HL-60/S4 (cell line): ENCODE data around the gene ZEB2.

ENCODE experiments used
- in situ Hi-C: fragments of 300-500 bp; cut with MboI; formaldehyde crosslinking; loops from 2 replicates; pipeline ENCODE4 v1.14.3; 2022; ENCODE audit warnings: low sequenced_read_pairs

Gene ZEB2

DNA sequence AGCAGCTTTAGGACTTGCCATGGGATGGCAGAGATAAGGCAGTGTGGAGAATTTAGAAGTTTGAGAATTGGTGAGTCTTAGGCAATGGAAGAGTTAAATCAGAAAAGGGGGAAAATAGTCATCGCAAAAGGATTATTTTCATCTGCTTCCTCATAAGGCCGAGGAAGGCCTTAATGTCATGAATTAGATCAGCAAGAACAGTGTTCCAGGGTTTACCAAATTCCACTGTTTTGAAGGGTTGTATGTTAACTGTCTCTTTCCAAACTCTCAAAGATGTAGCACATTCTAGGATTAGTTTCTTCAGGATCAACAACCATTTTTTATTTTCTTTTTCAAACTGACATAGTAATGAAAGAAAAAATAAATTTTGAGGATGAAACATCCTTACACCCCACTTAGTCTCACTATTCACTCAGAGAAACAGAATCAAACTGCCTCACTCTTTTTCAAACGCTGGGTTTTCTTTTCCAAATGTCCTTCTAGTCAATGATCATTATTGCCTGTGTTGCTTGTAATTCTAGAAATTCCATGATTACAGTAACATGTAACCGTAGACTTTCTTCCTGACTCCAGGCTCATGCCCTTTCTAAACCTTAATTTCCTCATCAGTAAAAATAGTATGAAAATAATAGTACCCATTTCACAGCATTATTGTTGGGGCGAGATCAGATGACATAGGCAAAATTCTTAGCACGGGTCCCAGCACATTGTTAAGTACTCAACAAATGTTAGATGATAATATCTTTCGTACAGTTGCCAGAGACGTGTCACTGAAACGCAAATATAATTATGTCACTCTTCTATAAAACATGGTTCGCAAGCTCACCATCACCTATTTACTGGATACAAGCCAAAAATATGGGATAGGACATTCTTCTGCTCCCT is 23.6 kb downstream of the ZEB2 start:
- in situ Hi-C loops, result no loop called here

DNA sequence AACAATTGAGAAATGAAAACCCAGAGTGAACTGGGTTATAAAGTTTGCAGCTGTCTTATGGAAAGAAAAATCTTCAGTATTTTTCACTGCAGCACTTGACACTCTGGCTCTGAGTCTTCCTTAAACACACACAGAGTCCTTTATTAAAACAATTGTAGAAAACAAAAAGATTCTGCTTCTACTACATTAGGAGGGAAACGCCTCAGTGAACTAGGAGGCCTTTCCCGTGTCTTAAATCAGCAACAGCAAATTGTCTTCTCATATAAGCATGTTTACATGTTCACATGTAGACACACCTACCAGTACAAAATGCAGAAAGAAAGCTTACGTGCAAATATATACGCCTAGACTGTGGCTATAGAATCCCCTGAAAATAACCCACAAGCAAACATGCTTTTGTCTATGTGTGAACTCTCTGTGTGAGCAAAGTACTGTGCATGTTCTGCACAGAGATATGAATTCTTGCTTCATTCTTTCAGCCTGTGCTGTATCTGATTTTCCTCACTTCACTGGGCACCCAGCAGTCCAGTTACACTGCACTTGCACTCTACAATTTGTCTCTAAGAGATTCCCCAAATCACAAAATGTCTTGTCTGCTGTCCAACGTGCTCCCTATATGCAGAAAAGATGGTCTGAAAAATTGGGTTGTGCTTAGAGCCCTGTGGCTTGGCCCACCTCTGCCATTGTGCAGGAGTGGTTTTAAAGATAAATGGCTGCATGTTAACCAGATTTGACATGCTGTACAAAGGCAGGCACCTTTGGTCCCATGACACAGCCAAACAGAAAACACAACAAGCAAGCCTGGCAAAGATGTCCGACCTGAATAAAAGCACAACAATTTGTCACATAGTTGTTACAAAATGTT is 24.5 kb downstream of the ZEB2 start:
- in situ Hi-C loops, result no loop called here

- in situ Hi-C loops, result no loop called here
Measured at GRCh38 chr2:144493027-144493809, 26.7 kb downstream of the ZEB2 start.

DNA sequence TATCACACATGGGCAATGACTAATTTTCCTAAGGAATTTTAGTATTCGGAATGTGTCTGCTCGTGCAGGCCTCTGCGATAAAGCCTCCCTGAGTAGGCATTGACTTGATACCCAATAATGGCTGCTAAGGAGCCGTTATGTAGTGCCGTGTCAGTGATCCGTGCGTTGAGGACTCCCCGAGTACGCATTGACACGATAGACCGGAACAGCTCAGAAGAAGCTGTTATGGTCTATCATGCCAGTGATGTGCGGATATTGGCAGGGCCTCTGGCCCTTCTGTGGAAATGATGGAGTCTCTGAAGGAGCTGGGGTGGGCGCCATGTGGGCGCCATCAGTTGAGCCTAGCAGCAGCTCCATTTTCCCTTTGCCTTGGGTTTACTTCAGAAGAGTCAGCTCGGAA is 29.1 kb downstream of the ZEB2 start:
- in situ Hi-C loops, result no loop called here

DNA sequence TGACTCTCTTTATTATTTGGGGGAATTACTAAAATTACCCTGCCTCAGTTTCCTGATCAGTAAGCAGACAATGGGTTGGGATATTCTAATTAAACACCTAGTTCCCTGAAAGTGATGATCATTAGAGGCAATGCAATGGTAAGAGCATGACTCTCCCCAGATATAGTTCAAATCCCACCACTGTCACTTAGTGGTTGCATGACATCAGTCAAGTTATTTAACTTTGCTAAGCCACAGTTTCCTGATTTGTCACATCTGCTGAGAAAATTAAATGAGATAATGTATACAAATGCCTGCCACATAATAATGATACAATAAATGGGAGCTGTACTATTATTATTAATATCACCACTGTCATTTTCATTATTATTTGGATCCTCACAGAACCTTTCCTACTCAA is 29.9 kb downstream of the ZEB2 start:
- in situ Hi-C loops, result no loop called here

GRCh38 chr2:144489315-144489916 is 30.5 kb downstream of the ZEB2 start:
- in situ Hi-C loops, result no loop called here

- in situ Hi-C loops, result no loop called here
Measured at GRCh38 chr2:144484201-144484948, 35.5 kb downstream of the ZEB2 start.

DNA sequence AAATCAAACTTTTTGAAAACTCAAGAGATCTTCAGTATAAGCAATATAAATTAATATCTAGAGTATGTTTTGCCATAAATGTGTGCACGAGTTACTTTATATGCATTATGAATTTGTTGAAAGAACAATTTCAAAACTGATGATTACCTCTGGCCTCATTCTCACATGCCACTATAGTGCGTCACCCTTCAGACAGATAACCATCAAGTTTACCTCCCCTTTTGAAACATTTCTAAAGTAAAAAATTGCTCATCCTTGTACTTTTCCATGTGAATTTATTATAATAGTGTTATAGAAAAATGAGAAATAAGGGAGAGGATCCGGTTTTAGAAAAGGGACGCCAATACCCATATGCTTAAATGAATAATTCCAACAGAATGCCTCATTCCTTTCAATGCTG is 38.3 kb downstream of the ZEB2 start:
- in situ Hi-C loops, result no loop called here

DNA sequence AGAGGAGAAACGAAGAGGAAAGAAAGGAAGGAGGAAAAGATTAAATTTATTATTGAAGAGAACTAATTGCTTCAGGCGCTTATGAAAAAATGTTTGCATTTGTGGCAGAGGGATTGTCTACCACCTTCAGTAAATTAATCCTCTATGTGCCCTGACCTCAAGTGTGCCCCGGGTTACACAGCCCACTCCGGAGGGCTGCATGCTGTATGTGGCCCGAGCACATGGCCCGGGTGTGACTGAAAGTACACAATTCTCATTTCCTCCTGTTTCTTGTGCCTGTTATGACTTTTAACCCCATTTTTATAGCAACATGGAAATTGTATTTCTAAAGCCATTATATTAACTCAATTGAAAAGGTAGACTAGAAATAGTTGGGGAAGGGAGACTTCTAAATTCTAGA is 38.8 kb downstream of the ZEB2 start:
- in situ Hi-C loops, result no loop called here

GRCh38 chr2:144480285-144480684 is 39.6 kb downstream of the ZEB2 start:
- in situ Hi-C loops, result no loop called here

DNA sequence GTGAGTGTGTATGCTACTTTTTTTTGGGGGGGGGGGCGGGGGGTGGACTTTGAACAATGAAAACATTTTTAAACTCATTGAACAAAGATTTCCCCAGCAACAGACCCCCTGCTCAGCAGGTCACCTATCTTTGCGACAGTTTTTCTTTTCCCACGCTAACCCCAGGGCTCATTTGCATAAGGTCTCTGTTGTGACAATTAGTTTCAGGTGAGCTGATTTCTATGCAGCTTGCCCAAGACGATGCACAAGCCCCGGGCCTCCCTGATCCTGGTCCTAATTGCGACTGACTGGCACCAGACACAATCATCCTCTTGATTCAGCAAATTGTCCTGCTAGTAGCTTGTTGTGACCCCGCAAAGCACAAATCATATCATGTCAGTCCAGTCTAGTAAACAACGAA is 40.3 kb downstream of the ZEB2 start:
- in situ Hi-C loops, result no loop called here

GRCh38 chr2:144479138-144479537 is 40.8 kb downstream of the ZEB2 start:
- in situ Hi-C loops, result no loop called here

DNA sequence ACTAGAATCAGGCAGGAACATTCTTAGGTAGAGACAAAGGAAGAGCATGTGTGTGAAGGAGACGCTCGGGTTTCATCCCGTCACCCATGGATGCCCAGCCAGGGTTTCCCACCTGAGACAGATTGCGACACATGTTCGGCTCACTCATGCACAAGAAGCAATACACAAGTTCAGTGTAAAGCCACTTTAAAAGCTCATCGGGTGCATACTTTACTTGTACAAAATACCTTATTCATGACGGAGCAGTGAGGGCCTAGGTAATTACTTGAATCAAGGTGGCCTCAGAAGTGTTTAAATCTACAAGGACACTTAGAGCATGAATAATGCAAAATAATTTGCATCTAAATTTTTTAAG is 42.0 kb downstream of the ZEB2 start:
- in situ Hi-C loops, result no loop called here

DNA sequence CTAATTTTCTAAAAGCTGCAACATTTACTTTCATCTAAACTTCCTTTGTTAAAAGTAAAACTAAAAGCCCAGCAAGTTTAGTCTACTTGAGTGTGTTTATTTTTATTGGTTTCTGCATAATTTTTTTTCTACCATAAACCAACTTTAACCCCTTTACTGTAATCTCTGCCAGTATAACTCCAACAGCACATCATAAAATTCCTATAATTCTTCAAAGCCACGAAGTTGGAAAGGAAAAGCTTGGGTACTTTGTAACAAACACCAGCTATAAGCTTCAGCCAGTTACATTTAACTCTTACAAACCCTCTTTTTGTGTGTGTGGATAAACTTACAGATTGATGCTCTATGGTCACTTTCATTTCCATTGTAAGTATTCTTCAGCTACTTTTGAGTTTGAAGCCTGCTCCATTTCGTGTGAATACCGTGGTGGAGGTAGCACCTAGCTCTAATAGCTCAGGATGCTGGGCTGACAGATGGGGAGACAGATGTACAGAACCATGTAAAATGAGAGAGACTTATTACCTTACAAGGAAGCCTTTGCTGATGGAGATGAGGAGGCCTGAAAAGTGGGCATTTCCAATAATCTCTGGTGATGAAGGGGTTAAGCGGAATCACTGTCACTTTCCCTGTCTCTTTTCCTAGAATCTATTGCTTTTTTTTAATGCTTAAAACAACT is 42.5 kb downstream of the ZEB2 start:
- in situ Hi-C loops, result no loop called here

DNA sequence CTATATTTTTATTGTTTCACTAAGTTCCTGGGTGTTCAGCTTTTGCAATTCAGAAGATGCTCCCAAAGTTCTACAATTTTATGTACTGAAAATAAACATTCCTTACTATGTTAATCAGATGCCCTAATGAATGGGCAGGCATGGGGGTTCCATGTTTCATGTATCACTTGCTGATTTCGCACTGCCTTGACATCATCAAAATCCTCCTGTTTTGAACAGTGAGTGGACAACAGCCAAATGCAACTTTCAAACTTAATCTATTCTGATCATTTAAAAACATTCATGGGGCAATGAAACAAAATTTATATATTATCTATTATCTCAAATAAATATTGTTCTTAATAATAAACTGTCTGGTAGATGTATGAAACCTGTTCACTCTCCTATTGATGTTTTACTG is 43.2 kb downstream of the ZEB2 start:
- in situ Hi-C loops, result no loop called here

DNA sequence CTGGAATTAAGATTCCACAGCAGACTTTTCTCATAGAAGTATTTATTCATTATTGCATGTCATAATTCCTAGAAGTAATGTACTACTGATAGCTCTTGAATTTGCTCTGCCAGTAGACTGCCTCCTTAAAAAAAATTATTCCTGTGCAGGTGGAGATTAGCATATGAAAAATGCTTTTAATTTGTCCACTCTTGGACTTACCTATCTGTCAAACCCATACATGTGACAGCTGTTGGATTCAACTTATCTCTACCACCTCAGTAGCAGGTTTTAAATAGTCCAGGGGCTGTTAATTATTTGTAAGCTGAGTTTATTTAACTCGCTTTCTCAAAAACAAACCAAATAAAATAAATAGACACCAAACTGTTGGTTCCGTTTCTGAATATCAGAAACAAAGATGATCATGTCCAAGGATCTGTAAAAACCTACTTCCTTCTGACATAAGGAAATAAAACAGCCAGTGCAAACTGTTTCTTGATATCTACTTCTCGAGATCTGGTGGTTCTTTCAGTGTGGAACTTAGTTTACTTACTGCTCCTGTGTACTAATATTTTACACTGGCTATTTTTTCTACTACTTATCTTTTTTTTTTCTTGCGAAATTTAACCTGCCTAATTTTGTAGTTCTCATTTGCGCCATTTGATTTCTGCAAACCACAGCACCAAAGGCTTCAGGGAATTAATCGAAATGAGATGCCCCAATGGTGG is 44.2 kb downstream of the ZEB2 start:
- in situ Hi-C loops, result no loop called here

GRCh38 chr2:144475044-144475443 is 44.9 kb downstream of the ZEB2 start:
- in situ Hi-C loops, result no loop called here

- in situ Hi-C loops, result no loop called here
Measured at GRCh38 chr2:144474017-144474416, 45.9 kb downstream of the ZEB2 start.

DNA sequence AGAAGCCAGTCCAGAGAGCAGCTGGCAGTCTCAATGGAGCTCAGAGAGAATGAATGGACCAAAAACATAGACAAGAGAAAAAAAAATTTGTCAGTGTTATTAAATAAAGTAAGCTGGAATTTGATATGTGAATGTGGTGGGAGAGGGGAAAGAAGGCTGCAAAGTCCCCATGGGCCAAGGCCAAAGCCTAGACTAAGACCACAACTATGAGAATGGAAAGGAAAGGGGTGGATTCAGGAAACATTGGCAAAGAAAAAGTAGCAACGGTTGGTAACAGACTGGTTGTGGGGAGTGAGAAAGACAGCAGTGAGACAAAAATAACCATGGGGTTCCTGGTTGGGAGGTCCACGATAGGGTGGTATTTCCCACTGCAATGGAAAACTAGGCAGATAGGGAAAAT is 47.0 kb downstream of the ZEB2 start:
- in situ Hi-C loops, result no loop called here
